RWPE1 (cell line): ENCODE measurements around the gene CATSPER2.
A peak's percentile ranks its signal among the peaks of the same experiment; 100 is the strongest.
"Not testable (repeated sequence)": the region's sequence is repeated elsewhere in the genome, so short reads cannot be mapped to it uniquely, and the experiment has no call there.

Source experiments
- CTCF ChIA-PET: fragments of 350-600 bp; sonication (Branson Sonifier 250); formaldehyde crosslinking; extraction: SDS; loops from one replicate; lab custom pipeline; 2021; lab: Yijun Ruan, JAX
- POLR2A ChIA-PET: fragments of 400-600 bp; formaldehyde crosslinking; extraction: SDS; loops from one replicate; lab custom pipeline; 2020; ENCODE audit warnings: antibody characterized with exemption; ENCODE audit not compliant: low non-redundant PET; lab: Yijun Ruan, JAX
- DNase-seq: peaks from one replicate; pipeline ENCODE4 v3.0.0; 2012; ENCODE audit warnings: low spot score
- H3K27ac ChIP-seq: fragments of 450-650 bp; 2 replicates; pipeline ENCODE4 v1.5.1; 2017
- TF ChIP-seq, protein P1 (sequence below): fragments of 450-650 bp; conservative IDR thresholded peaks from 2 replicates; pipeline ENCODE4 v1.5.1; 2017; ENCODE audit warnings: low read depth, mild to moderate bottlenecking

Gene CATSPER2

DNA sequence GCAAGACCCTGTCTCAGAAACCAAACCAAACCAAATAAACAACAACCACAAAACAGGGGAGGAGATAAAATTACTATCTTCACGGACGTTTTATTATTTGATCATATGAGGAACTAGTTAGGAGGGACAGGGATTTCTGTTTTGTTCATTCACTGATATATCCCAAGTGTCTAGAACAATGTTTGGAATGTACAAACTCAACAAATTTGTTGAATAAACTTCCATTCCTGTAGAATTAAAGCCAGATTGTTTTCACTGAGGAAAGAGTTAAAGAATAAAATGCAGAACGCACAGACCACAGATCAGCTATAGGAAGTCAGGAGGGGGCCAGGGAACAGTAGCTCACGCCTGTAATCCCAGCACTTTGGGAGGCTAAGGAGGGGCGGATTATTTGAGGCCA, 23.5 kb downstream of the CATSPER2 start:
- ChIA-PET POLR2A (no interaction called here), CTCF (interaction anchor here (0.6 kb wide), 1 partner anchor 609 kb away, joined by 3 read pairs; no protein-coding TSS in a partner anchor)
- no peak overlapping the region for H3K27ac ChIP-seq
- TF ChIP-seq, protein P1, sequence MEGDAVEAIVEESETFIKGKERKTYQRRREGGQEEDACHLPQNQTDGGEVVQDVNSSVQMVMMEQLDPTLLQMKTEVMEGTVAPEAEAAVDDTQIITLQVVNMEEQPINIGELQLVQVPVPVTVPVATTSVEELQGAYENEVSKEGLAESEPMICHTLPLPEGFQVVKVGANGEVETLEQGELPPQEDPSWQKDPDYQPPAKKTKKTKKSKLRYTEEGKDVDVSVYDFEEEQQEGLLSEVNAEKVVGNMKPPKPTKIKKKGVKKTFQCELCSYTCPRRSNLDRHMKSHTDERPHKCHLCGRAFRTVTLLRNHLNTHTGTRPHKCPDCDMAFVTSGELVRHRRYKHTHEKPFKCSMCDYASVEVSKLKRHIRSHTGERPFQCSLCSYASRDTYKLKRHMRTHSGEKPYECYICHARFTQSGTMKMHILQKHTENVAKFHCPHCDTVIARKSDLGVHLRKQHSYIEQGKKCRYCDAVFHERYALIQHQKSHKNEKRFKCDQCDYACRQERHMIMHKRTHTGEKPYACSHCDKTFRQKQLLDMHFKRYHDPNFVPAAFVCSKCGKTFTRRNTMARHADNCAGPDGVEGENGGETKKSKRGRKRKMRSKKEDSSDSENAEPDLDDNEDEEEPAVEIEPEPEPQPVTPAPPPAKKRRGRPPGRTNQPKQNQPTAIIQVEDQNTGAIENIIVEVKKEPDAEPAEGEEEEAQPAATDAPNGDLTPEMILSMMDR, result no peak
- no peak for DNase-seq

DNA sequence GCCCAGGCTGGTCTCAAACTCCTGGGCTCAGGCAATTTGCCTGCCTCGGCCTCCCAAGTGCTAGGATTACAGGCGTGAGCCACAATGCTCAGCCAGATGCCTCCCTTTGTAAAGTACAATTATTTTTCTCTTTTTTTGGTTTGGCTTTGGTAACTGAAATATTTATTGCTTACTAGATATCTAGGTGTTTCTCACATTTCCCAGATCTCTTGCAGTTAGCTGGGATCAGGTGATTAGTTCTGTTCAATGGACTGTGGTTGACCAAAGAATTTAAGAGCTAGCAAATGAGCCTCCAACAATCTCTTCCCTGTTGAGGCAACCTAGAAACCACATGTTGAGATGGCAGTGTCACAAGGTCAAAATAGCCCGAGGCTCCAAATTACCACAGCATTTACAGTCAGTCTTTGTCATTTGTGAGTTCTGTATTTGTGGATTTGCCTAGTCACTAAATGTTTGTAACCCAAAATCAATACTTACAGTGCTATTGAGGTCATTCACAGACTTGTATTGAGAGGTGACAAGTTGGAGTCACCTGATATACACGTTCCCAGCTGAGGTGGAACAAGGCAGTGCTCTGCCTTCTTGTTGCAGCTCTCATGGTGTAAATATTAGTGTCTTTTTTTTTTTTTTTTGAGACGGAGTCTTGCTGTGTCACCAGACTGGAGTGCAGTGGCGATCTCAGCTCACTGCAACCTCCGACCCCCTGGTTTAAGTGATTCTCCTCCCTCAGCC, 26.4 kb downstream of the CATSPER2 start:
- H3K27ac ChIP-seq, DNase-seq: not testable (repeated sequence)

DNA sequence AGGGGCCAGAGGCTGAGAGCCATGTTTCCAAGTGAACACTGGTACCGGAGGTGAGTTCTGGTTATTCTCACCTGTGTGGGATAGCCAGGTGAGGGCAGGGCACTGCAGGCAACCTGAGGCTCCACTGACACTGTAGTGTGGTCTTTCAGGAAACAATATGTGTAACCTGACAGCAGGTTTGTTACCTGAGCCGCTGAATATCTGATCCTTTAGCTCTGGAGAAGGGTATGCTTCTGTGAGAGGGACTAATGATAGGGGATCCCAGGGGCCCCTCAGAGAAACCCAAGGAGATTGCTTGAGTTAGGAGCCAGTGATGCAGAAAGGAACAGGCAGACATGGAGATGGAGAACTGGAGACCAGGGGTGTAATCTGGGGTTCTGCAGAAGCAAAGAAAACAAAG, 29.9 kb downstream of the CATSPER2 start, which contains the start of gene STRC:
TSS of gene STRC (minus strand) at position 101 of the 400 bp plus-strand sequence. CDS start at position 23, 78 bp downstream.
- POLR2A ChIA-PET, DNase-seq, CTCF ChIA-PET, H3K27ac ChIP-seq: not testable (repeated sequence)

More for the DNA sequence above, 26.4 kb downstream of the CATSPER2 start:
- POLR2A ChIA-PET, result not testable (repeated sequence)
- CTCF ChIA-PET, result interaction anchor here (0.6 kb wide), 1 partner anchor 207 kb away, joined by 3 read pairs; no protein-coding TSS in a partner anchor

DNA sequence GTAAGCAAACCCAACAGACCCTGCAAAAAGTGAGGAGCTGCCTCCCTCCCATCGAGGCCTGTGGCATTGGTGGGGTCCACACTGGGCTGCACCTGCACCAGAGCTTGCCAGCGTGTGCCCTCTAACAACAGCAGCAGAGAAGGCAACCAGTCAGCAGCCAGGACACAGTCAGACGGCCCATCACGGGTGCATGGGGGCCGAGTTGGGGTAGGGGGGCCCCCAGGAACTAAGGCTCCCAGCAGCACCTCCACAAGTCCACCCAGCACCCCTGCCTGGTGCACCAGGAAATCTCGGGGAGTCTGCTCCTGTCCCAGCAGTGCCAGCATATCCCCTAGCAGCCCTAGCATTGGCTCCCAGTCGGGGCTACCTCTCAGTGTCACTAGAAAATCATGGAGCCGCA, 30.9 kb downstream of the CATSPER2 start:
- POLR2A ChIA-PET, CTCF ChIA-PET, DNase-seq, H3K27ac ChIP-seq: not testable (repeated sequence)

DNA sequence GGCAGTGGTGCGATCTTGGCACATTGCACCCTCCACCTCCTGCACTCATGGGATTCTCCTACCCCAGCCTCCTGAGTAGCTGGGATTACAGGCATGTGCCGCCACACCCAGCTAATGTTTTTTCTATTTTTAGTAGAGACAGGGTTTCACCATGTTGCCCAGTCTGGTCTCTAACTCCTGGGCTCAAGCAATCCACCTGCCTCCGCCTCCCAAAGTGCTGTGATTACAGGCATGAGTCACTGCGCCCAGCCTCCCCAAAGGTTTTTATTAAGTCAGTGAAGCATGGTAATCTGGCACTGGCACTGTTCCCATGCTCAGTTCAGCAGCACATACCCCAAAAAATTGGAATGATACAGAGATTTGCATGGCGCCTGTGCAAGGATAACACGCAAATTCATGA, 46.4 kb downstream of the CATSPER2 start:
- POLR2A ChIA-PET, result not testable (repeated sequence)
- DNase-seq, result peak; percentile 39
- peak overlapping the region; percentile 79 for H3K27ac ChIP-seq
- CTCF ChIA-PET, result interaction anchor here (0.6 kb wide), 1 partner anchor 1605 kb away, joined by 9 read pairs; no protein-coding TSS in a partner anchor

DNA sequence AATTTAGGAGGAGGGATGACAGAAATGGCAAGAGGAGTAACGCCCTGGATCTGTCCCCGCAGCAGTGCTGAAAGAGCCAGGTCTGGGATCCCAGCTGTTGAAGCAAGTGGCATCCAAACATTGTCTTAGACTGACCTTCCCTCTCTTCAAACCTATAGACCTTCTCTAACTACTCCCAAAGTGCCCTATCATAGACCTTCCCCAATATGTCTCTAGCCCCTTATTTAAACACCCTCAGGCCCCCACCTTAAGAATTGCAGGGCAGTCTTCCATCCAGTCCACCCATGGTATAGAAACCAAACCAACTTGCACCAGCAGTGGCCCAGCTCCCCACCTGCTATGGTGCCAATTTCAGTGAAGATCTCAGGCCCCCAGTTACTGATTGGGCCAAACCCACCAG, 48.4 kb downstream of the CATSPER2 start:
- POLR2A ChIA-PET, CTCF ChIA-PET, DNase-seq: not testable (repeated sequence)
- H3K27ac ChIP-seq, result peak overlapping the region; percentile 79

DNA sequence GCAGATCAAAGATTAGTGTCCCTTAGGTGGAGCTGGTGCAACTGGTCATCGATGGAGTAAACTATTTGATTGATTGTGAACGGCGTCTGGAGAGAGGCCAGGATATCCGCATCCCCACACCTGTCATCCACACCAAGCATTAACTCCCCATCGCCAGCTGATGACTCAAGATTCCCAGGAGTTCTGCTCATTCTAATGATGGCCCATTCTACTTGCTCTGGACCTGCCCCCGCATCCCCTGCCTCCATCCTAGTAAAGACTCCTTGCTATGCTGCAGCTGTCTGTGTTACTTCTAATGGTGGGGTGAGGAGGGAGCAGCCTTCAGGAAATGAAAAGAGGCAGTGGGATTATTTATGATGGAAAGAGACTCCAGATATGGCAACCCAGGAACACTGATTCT, 49.5 kb downstream of the CATSPER2 start:
- POLR2A ChIA-PET, DNase-seq, H3K27ac ChIP-seq, CTCF ChIA-PET: not testable (repeated sequence)

DNA sequence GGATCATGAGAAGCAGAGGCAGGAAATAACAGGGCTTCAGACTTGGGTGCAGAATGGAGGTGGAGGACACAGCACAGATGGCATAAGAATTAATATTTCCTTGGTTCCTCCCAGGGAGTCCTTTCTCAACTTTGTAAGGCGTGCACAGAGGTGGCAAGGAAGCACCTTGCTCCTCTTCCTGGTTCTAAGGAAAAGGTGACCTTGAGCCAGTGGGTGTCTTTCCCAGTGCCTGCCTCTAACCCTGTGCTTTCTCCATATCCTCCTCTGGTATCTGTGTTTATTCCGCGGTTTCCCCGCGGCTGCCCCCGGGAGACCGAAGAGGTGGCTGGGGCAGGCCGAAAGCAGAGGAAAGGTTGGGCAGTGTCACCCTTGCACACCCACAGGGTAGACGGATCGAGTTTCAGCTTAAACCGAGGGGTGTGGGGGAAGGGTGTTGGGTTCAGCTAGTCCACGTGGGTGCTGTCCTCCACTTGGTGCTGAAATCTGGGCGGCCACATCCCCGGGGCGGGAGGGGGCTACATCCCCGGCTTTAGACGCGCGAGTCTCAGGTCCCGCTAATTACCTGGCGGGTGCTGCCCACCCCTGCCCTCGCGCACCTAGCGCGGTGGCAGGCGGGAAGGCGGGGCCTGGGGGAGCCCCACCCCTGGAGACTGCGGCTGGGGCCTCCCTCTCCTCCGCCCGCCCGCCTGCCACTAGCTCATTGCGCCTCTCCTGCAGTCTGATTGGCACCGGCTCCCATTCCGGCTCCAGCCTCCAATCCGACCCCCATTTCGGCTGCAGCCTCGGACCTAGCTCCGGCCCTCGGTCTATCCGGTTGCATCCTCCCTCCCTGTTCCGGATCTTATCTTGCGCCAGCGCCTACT, 55.1 kb downstream of the CATSPER2 start, which contains the start of gene CKMT1B:
TSS of gene CKMT1B (plus strand) at position 700 of the 863 bp plus-strand sequence. CDS start 192 bp downstream, outside the sequence.
- CTCF ChIA-PET, H3K27ac ChIP-seq, DNase-seq, POLR2A ChIA-PET: not testable (repeated sequence)

DNA sequence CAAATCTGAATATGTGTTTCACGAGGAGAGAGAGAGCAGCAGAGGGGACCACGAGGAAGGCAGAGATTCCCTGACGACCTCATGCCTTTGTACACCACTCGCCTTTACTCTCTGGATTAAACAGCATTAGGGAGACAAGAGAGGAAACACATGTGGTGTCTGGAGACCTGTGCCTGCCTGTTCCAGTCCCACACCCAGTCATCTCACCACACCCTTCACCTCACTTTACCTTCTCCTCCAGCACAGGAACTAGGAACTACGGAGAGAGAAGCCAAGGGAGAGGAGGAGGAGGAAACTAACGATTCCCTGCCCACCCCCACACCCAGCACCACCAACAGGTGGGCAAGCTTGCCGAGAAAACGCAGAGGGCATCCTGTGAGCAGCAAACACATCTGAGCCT, 55.8 kb downstream of the CATSPER2 start:
- H3K27ac ChIP-seq, CTCF ChIA-PET, DNase-seq, POLR2A ChIA-PET: not testable (repeated sequence)

DNA sequence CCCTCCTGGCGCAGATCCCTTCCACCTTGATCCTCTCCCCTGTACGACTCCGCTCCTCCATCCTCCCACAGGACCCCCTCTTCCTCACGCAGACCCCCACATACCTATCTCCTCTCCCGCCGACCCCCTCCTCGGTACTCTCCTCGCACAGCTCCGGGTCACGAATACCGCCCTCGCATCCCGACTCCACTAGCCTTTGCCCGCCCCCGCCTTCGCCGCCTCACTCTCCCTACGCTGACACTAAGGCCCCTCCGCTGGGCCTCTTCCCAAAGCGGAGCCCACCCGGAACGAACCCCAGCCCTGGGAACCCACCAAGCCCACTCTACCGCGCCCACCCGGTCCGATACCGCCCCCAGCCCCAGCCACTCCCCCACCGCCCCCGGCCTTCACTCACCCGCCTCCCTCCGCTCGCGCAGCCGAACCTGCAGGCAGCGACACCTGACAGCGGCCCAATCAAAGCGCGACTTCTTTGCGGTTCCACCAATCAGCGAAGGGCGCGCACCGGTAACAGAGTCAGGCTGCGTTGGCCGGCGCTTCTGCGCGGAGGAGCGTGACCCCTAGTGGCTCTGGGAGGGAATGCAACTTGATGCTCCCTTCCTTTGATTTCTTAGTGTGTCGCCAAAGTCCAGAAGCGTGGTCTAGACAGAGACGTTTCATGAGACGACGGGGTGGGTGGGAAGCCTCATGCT, 58.7 kb downstream of the CATSPER2 start, which contains the start of gene PPIP5K1:
TSS of gene PPIP5K1 (minus strand) at position 431 of the 689 bp plus-strand sequence. CDS start 5,704 bp downstream, outside the sequence.
- DNase-seq, H3K27ac ChIP-seq, POLR2A ChIA-PET, CTCF ChIA-PET: not testable (repeated sequence)
